ENCODE data around the gene EML1. TPM values are rescaled to one million over a fixed set of nuclear protein-coding genes. Genes with fewer than 3 reads are reported as not detected.

EML1 gene
- total RNA-seq, 1 experiment from 2014 or later, result 2.5 TPM

DNA sequence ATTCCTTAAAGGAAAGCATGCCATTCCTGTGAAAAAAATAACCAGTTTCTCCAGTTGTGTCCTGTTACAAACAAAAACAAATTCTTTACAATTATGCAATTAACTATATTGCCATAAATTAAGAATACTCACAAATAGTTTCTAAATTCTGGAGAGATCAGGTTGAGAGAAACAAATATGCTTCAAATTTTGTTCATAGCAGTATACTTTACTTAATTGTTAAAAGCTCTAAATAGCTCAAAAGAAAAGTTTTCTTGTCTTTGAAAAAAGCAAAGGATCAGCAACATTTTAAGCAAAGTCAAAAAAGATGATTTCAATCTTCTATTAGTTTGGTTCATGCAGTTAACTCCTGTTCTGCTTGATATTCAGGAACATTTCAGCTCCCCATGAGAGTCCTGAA, 109.7 kb downstream of the EML1 start:
- Mint-ChIP-seq H3K4me3 (ENCODE audit: low read depth, unreplicated experiment) (no peak overlapping the region), H3K36me3 (ENCODE audit: insufficient read depth, unreplicated experiment) (no peaks in the 10 kb centered on the region), H3K4me1 (ENCODE audit: low read depth, unreplicated experiment) (no peaks in the 10 kb centered on the region), H3K27me3 (ENCODE audit: unreplicated experiment) (no peaks in the 10 kb centered on the region), H3K9me3 (ENCODE audit: low read depth, unreplicated experiment) (no peaks in the 10 kb centered on the region), H3K27ac (ENCODE audit: unreplicated experiment) (no peak overlapping the region)
- TF ChIP-seq, protein P1, sequence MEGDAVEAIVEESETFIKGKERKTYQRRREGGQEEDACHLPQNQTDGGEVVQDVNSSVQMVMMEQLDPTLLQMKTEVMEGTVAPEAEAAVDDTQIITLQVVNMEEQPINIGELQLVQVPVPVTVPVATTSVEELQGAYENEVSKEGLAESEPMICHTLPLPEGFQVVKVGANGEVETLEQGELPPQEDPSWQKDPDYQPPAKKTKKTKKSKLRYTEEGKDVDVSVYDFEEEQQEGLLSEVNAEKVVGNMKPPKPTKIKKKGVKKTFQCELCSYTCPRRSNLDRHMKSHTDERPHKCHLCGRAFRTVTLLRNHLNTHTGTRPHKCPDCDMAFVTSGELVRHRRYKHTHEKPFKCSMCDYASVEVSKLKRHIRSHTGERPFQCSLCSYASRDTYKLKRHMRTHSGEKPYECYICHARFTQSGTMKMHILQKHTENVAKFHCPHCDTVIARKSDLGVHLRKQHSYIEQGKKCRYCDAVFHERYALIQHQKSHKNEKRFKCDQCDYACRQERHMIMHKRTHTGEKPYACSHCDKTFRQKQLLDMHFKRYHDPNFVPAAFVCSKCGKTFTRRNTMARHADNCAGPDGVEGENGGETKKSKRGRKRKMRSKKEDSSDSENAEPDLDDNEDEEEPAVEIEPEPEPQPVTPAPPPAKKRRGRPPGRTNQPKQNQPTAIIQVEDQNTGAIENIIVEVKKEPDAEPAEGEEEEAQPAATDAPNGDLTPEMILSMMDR (IDR thresholded peaks at IDR 0.05; ENCODE audit: unreplicated experiment), result no peak
- CTCF ChIA-PET, result no interaction called here
- no TSS peak for BruUV-seq (replicated peaks)
- intact Hi-C loops (cut with micrococcal nuclease; ENCODE audit: unreplicated experiment), result no loop called here
- no peak for DNase-seq

- no peak overlapping the region for H3K4me3 Mint-ChIP-seq (ENCODE audit: low read depth, unreplicated experiment)
- TF ChIP-seq, protein P1 (IDR thresholded peaks at IDR 0.05; ENCODE audit: unreplicated experiment), result no peak
- H3K9me3 Mint-ChIP-seq (ENCODE audit: low read depth, unreplicated experiment), result no peaks in the 10 kb centered on the region
- no peak overlapping the region for H3K27ac Mint-ChIP-seq (ENCODE audit: unreplicated experiment)
- intact Hi-C loops (cut with micrococcal nuclease; ENCODE audit: unreplicated experiment), result no loop called here
- H3K27me3 Mint-ChIP-seq (ENCODE audit: unreplicated experiment), result no peaks in the 10 kb centered on the region
- BruUV-seq (replicated peaks), result no TSS peak
- H3K4me1 Mint-ChIP-seq (ENCODE audit: low read depth, unreplicated experiment), result no peaks in the 10 kb centered on the region
- H3K36me3 Mint-ChIP-seq (ENCODE audit: insufficient read depth, unreplicated experiment), result no peaks in the 10 kb centered on the region
- CTCF ChIA-PET, result interaction anchor here (0.6 kb wide), 1 partner anchor 329 kb away, joined by 3 read pairs; no protein-coding TSS in a partner anchor
- no peak for DNase-seq
Measured at GRCh38 chr14:99904506-99904905, 111.3 kb downstream of the EML1 start.

DNA sequence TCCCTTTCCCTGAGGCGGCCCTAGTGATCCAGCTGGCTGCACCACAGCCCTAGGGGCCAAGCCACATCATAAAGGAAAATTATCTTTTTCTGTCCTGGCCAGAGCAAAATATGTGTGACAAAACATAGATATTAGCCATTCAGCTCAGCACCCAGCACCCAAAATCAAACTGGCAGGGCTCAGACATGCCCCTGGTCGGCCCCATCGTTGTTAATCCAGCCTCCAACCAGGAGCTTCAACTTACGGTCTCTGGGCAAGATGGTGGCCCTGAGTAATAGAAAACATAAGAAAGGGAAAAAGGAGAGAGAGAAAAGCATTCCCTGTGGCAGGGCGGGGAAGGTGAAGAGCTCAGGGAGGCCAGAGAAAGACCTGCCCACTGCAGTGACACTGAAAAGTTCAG, 111.9 kb downstream of the EML1 start:
- no peaks in the 10 kb centered on the region for H3K36me3 Mint-ChIP-seq (ENCODE audit: insufficient read depth, unreplicated experiment)
- no peak overlapping the region for H3K4me3 Mint-ChIP-seq (ENCODE audit: low read depth, unreplicated experiment)
- intact Hi-C loops (cut with micrococcal nuclease; ENCODE audit: unreplicated experiment), result no loop called here
- no peak overlapping the region for H3K27ac Mint-ChIP-seq (ENCODE audit: unreplicated experiment)
- no peaks in the 10 kb centered on the region for H3K4me1 Mint-ChIP-seq (ENCODE audit: low read depth, unreplicated experiment)
- CTCF ChIA-PET, result no interaction called here
- H3K9me3 Mint-ChIP-seq (ENCODE audit: low read depth, unreplicated experiment), result no peaks in the 10 kb centered on the region
- no TSS peak for BruUV-seq (replicated peaks)
- DNase-seq, result no peak
- H3K27me3 Mint-ChIP-seq (ENCODE audit: unreplicated experiment), result no peaks in the 10 kb centered on the region
- TF ChIP-seq, protein P1 (IDR thresholded peaks at IDR 0.05; ENCODE audit: unreplicated experiment), result no peak

DNA sequence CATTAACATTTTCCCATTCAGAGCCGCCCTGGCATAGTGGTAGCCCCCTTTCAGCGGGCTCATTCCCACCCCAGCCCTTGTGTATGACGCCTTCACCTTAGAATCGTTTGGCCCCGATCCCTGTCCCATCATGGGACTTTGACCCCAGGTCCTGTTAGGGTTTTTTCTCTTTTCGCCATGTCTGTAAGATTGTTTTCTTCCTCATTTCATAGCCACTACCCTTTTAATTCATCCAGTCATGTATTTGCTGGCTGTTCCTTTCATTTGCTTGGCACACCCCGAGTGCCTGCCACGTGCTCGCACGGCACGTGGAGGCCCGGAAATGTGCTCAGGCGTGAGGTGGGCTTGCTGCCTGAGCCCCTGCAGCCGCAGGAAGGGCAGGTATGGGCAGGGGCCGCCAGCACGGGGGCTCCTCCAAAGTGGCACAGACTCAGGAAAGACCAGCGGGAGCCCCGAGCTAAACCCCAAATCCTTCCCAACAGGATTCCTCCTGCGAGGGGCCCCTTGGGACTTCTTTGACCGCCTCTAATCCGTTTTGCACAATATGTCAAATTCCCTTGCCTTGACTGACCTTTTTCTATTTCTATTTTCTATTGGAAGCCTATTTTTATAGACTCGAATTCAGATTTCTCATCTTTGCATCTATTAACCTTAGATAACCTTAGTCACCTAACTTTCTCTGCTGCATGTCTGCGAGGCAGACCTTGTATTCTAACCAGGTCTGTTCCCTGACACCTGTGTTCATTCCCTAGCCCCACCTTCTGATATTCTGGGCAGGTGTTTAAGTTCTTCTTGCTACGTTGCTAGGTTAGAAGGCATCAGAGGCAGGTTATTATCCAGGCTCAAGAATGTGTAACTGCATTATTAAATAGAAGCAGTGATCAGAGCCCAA, 114.8 kb downstream of the EML1 start:
- TF ChIP-seq, protein P1 (IDR thresholded peaks at IDR 0.05; ENCODE audit: unreplicated experiment), result no peak
- Mint-ChIP-seq H3K36me3 (ENCODE audit: insufficient read depth, unreplicated experiment) (no peaks in the 10 kb centered on the region), H3K4me1 (ENCODE audit: low read depth, unreplicated experiment) (no peaks in the 10 kb centered on the region), H3K27ac (ENCODE audit: unreplicated experiment) (no peak overlapping the region), H3K4me3 (ENCODE audit: low read depth, unreplicated experiment) (no peak overlapping the region), H3K27me3 (ENCODE audit: unreplicated experiment) (no peaks in the 10 kb centered on the region), H3K9me3 (ENCODE audit: low read depth, unreplicated experiment) (no peaks in the 10 kb centered on the region)
- intact Hi-C loops (cut with micrococcal nuclease; ENCODE audit: unreplicated experiment), result no loop called here
- CTCF ChIA-PET, result interaction anchor here (0.5 kb wide), 1 partner anchor 29 kb away, joined by 4 read pairs; no protein-coding TSS in a partner anchor
- BruUV-seq (replicated peaks), result no TSS peak
- DNase-seq, result no peak

All from Calu3 (cell line).